ENCODE measurements around the gene FADS3. TPM values are rescaled to one million over a fixed set of nuclear protein-coding genes. Genes with fewer than 3 reads are reported as not detected.

The FADS3 gene
- total RNA-seq, 2 experiments from 2014 or later, result 6.9 TPM

DNA sequence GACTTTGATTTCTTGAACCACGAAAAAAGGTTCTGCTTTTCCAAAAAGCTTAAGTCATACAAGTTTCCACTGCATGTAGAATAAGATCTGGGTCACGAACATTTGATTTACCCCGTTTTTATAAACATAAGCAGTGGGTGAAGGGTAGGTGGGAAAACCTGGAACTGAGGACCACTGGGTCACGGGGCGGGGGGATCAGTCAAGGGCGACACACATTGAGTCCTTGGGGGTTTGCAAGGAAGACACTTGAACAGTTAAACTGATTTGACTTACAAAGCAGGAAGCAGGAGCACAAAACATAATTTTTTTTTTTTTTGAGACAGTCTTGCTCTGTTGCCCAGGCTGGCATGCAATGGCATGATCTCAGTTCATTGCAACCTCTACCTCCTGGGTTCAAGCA, 10.9 kb downstream of the FADS3 start:
- CTCF ChIA-PET, result interaction anchor here (1.0 kb wide), 1 partner anchor 18 kb away, joined by 3 read pairs; no protein-coding TSS in a partner anchor
- H3K27me3 Mint-ChIP-seq, result no peaks in the 10 kb centered on the region
- Histone ChIP-seq H3K9me3 (ENCODE audit: control insufficient read depth in 1 of 2, insufficient read depth in 1 of 2, low read length in 2 of 2) (no peaks in the 10 kb centered on the region), H3K4me1 (ENCODE audit: insufficient read depth, low read length) (no peaks in the 10 kb centered on the region), H3K36me3 (ENCODE audit: insufficient read depth, low read length) (no peaks in the 10 kb centered on the region), H3K27ac (ENCODE audit: low read depth in 1 of 2, low read length in 2 of 2) (no peak overlapping the region), H3K27me3 (ENCODE audit: control insufficient read depth in 1 of 2, insufficient read depth in 2 of 2, low read length in 2 of 2) (no peaks in the 10 kb centered on the region), H3K4me3 (ENCODE audit: low read length) (no peak overlapping the region)
- H3K27ac Mint-ChIP-seq, result no peak overlapping the region
- intact Hi-C loops (cut with DNase I, micrococcal nuclease), result no loop called here
- no peak for DNase-seq
- H3K36me3 Mint-ChIP-seq (ENCODE audit: low read depth), result no peaks in the 10 kb centered on the region
- no peaks in the 10 kb centered on the region for H3K9me3 Mint-ChIP-seq
- no peak overlapping the region for H3K4me3 Mint-ChIP-seq
- ATAC-seq (ENCODE audit: poor library complexity), result no peak
- POLR2A ChIA-PET, result no interaction called here
- TF ChIP-seq, protein P1, sequence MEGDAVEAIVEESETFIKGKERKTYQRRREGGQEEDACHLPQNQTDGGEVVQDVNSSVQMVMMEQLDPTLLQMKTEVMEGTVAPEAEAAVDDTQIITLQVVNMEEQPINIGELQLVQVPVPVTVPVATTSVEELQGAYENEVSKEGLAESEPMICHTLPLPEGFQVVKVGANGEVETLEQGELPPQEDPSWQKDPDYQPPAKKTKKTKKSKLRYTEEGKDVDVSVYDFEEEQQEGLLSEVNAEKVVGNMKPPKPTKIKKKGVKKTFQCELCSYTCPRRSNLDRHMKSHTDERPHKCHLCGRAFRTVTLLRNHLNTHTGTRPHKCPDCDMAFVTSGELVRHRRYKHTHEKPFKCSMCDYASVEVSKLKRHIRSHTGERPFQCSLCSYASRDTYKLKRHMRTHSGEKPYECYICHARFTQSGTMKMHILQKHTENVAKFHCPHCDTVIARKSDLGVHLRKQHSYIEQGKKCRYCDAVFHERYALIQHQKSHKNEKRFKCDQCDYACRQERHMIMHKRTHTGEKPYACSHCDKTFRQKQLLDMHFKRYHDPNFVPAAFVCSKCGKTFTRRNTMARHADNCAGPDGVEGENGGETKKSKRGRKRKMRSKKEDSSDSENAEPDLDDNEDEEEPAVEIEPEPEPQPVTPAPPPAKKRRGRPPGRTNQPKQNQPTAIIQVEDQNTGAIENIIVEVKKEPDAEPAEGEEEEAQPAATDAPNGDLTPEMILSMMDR (IDR thresholded peaks at IDR 0.05), result no peak
- no peaks in the 10 kb centered on the region for H3K4me1 Mint-ChIP-seq (ENCODE audit: low read depth)

DNA sequence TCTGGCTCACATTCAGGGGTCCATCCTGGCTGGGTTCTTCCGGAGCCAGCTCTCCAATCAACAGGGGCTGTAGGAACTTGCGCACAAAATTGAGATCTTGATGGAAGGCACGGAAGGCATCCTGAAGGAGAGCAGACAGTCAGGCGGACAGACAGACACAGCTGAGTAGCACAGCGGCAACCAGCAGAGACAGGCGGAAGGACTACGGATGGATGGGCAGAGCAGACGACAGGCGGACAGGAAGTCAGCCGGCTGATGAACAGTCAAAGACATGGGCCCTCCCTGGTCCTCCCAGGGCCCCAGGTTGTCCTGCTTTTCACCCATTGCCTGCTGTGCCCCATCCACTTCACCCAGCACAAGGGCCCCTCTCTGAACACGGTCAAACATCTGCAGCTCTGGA, 11.3 kb downstream of the FADS3 start:
- ChIA-PET POLR2A (no interaction called here), CTCF (interaction anchor here (0.7 to 0.8 kb wide), 2 partner anchors 9 to 19 kb away, joined by 3 read pairs; no protein-coding TSS in a partner anchor)
- Mint-ChIP-seq H3K27ac (no peak overlapping the region), H3K27me3 (no peaks in the 10 kb centered on the region), H3K9me3 (no peaks in the 10 kb centered on the region), H3K4me3 (no peak overlapping the region), H3K36me3 (ENCODE audit: low read depth) (no peaks in the 10 kb centered on the region), H3K4me1 (ENCODE audit: low read depth) (no peaks in the 10 kb centered on the region)
- Histone ChIP-seq H3K36me3 (ENCODE audit: insufficient read depth, low read length) (no peaks in the 10 kb centered on the region), H3K27me3 (ENCODE audit: control insufficient read depth in 1 of 2, insufficient read depth in 2 of 2, low read length in 2 of 2) (no peaks in the 10 kb centered on the region), H3K9me3 (ENCODE audit: control insufficient read depth in 1 of 2, insufficient read depth in 1 of 2, low read length in 2 of 2) (no peaks in the 10 kb centered on the region), H3K4me1 (ENCODE audit: insufficient read depth, low read length) (no peaks in the 10 kb centered on the region), H3K4me3 (ENCODE audit: low read length) (no peak overlapping the region), H3K27ac (ENCODE audit: low read depth in 1 of 2, low read length in 2 of 2) (no peak overlapping the region)
- intact Hi-C loops (cut with DNase I, micrococcal nuclease), result no loop called here
- TF ChIP-seq, protein P1 (IDR thresholded peaks at IDR 0.05), result no peak
- DNase-seq (no peak), ATAC-seq (ENCODE audit: poor library complexity) (no peak)

DNA sequence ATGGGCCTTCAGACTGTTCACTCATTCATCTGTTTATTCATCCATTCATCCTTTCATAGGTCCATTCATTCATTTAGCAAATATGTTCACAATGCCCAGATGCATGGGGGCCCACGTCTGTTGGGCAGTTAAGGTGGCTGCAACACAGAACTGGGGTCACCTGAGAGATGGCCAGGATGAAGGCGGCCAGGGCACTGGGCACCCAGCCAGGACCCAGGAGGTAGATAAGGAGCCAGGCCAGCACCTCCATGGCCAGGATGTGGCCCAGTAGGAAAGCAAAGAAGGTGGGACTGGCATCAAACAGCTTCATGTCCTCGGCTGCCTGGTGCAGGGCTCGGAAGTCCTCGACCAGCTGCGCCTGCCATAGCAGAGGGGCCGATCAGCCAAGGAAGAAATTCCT, 12.2 kb downstream of the FADS3 start:
- no peak for DNase-seq
- no peak for ATAC-seq (ENCODE audit: poor library complexity)
- intact Hi-C loops (cut with DNase I, micrococcal nuclease), result loop anchor here in 1 of 2 experiments (10.0 kb wide), 1 partner anchor 436 kb away; no protein-coding TSS in a partner anchor
- Histone ChIP-seq H3K4me3 (ENCODE audit: low read length) (no peak overlapping the region), H3K27me3 (ENCODE audit: control insufficient read depth in 1 of 2, insufficient read depth in 2 of 2, low read length in 2 of 2) (no peaks in the 10 kb centered on the region), H3K36me3 (ENCODE audit: insufficient read depth, low read length) (no peaks in the 10 kb centered on the region), H3K4me1 (ENCODE audit: insufficient read depth, low read length) (no peaks in the 10 kb centered on the region), H3K27ac (ENCODE audit: low read depth in 1 of 2, low read length in 2 of 2) (no peak overlapping the region), H3K9me3 (ENCODE audit: control insufficient read depth in 1 of 2, insufficient read depth in 1 of 2, low read length in 2 of 2) (no peaks in the 10 kb centered on the region)
- POLR2A ChIA-PET, result interaction anchor here (0.6 kb wide), 1 partner anchor 1653 kb away, joined by 3 read pairs; no protein-coding TSS in a partner anchor
- no peaks in the 10 kb centered on the region for H3K36me3 Mint-ChIP-seq (ENCODE audit: low read depth)
- H3K4me1 Mint-ChIP-seq (ENCODE audit: low read depth), result no peaks in the 10 kb centered on the region
- no peaks in the 10 kb centered on the region for H3K9me3 Mint-ChIP-seq
- no peaks in the 10 kb centered on the region for H3K27me3 Mint-ChIP-seq
- TF ChIP-seq, protein P1 (IDR thresholded peaks at IDR 0.05), result no peak
- H3K4me3 Mint-ChIP-seq, result no peak overlapping the region
- CTCF ChIA-PET, result interaction anchor here (1.4 kb wide), 2 partner anchors 20 to 203 kb away, joined by 3 to 4 read pairs; no protein-coding TSS in a partner anchor
- no peak overlapping the region for H3K27ac Mint-ChIP-seq

Data from CD4-positive, alpha-beta T cell (primary cell).